Measurements from ENCODE around the gene DRICH1. TPM values are rescaled to one million over a fixed set of nuclear protein-coding genes. Genes with fewer than 3 reads are reported as not detected.
"Not testable (repeated sequence)": the region's sequence is repeated elsewhere in the genome, so short reads cannot be mapped to it uniquely, and the experiment has no call there.

The DRICH1 gene
- total RNA-seq, 2 donors from 2014 or later = 0.35 to 0.79 TPM

GRCh38 chr22:23564276-23564675 lies 67.8 kb downstream of the DRICH1 start:
- no peak for TF ChIP-seq CTCF (IDR thresholded peaks at IDR 0.05)

GRCh38 chr22:23563111-23563510 lies 69.0 kb downstream of the DRICH1 start:
- Histone ChIP-seq H3K4me1 (no peaks in the 10 kb centered on the region), H3K4me3 (no peak overlapping the region), H3K27ac (no peak overlapping the region), H3K9me3 (no peaks in the 10 kb centered on the region), H3K27me3 (peaks cover 20% of the 10 kb centered on the region), H3K9ac (ENCODE audit: low read depth in 2 of 2, low read length in 2 of 2) (no peak overlapping the region), H3K36me3 (no peaks in the 10 kb centered on the region)
- no peak for DNase-seq
- no peak for TF ChIP-seq CTCF (IDR thresholded peaks at IDR 0.05)
- intact Hi-C loops (cut with DNase I) = no loop called here

More at GRCh38 chr22:23564276-23564675, 67.8 kb downstream of the DRICH1 start:
- no peak for DNase-seq
- no peaks in the 10 kb centered on the region for H3K4me1 ChIP-seq
- no peaks in the 10 kb centered on the region for H3K36me3 ChIP-seq
- no peaks in the 10 kb centered on the region for H3K9me3 ChIP-seq
- H3K27ac ChIP-seq = no peak overlapping the region
- H3K4me3 ChIP-seq = no peak overlapping the region
- peaks cover 20% of the 10 kb centered on the region for H3K27me3 ChIP-seq
- intact Hi-C loops (cut with DNase I) = no loop called here
- no peak overlapping the region for H3K9ac ChIP-seq (ENCODE audit: low read depth in 2 of 2, low read length in 2 of 2)

DNA sequence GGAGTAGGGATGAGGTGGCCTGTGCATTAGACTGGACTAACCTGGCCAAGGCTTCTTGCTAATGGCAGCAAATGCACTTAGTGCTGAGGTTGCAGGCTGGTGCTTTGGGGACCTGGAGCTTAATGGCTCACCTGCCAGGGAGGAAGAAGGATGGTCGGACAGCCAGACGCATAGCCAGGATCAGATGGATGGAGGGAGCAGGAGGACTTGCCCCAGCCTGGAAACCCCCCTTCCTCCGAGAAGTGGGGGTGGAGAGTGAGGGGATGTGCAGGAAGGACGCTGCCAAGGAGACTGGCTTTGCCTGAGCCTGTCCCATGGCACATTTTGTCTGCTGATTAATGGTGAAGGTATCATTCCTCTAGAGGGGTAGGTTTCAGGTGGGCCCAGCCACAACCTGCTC lies 69.9 kb downstream of the DRICH1 start:
- Histone ChIP-seq H3K36me3 (no peaks in the 10 kb centered on the region), H3K9me3 (no peaks in the 10 kb centered on the region), H3K4me1 (no peaks in the 10 kb centered on the region), H3K4me3 (no peak overlapping the region), H3K9ac (ENCODE audit: low read depth in 2 of 2, low read length in 2 of 2) (no peak overlapping the region), H3K27ac (no peak overlapping the region), H3K27me3 (peaks cover 20% of the 10 kb centered on the region)
- no peak for DNase-seq
- intact Hi-C loops (cut with DNase I) = no loop called here
- no peak for TF ChIP-seq CTCF (IDR thresholded peaks at IDR 0.05)

DNA sequence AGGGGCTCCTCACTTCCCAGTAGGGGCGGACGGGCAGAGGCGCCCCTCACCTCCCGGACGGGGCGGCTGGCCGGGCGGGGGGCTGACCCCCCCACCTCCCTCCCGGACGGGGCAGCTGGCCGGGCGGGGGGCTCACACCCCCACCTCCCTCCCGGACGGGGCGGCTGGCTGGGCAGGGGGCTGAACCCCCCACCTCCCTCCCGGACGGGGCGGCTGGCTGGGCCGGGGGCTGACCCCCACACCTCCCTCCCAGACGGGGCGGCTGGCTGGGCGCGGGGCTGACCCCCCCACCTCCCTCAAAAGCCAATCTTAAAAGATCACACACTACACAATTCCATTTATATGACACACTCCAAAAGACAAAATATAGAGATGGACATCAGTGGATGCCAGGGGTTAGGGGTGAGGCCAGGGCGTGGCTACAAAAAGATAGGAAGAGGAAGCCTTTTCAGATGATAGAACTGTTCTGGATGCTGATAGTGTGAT lies 71.1 kb downstream of the DRICH1 start:
- H3K4me1 ChIP-seq; H3K27ac ChIP-seq; intact Hi-C loops (cut with DNase I); H3K27me3 ChIP-seq; DNase-seq; H3K9me3 ChIP-seq; H3K9ac ChIP-seq (ENCODE audit: low read depth in 2 of 2, low read length in 2 of 2); H3K4me3 ChIP-seq; H3K36me3 ChIP-seq: not testable (repeated sequence)

GRCh38 chr22:23560215-23560614 lies 71.9 kb downstream of the DRICH1 start:
- H3K27ac ChIP-seq; H3K4me1 ChIP-seq; H3K4me3 ChIP-seq; H3K9me3 ChIP-seq; intact Hi-C loops (cut with DNase I); DNase-seq; H3K9ac ChIP-seq (ENCODE audit: low read depth in 2 of 2, low read length in 2 of 2); H3K36me3 ChIP-seq; H3K27me3 ChIP-seq: not testable (repeated sequence)

Other genes with a start within 250 kb of the DRICH1 start
- not detected for gene IGLL1, start 52.0 kb downstream of the DRICH1 start, total RNA-seq
- gene RGL4, start 58.7 kb upstream of the DRICH1 start, total RNA-seq = under 1 TPM; 0.35 to 0.45 TPM
- gene ZNF70, start 118.8 kb upstream of the DRICH1 start, total RNA-seq = 1 to 10 TPM; 2.8 to 3.5 TPM
- gene VPREB3, start 122.1 kb upstream of the DRICH1 start, total RNA-seq = 1 to 10 TPM; 1.2 to 1.9 TPM
- not detected for gene C22orf15, start 130.7 kb upstream of the DRICH1 start, total RNA-seq
- gene CHCHD10, start 135.7 kb upstream of the DRICH1 start, total RNA-seq = 100 to 1,000 TPM; 420 to 719 TPM
- 1 to 10 TPM; 2.3 to 4.5 TPM for gene MMP11, start 140.5 kb upstream of the DRICH1 start, total RNA-seq
- gene SMARCB1, start 154.6 kb upstream of the DRICH1 start, total RNA-seq = 10 to 100 TPM; 77.8 to 96.0 TPM
- 10 to 100 TPM in 1 of 2 donors, 1 to 10 TPM in 1; 9.1 to 20.2 TPM for gene DERL3, start 206.7 kb upstream of the DRICH1 start, total RNA-seq
- gene SLC2A11, start 225.6 kb upstream of the DRICH1 start, total RNA-seq = 1 to 10 TPM; 8.3 to 9.6 TPM